CD4-positive, alpha-beta T cell treated with Interleukin-15 for 4 hours (primary cell): ENCODE measurements around the gene TNKS1BP1.
"Not testable (repeated sequence)": the region's sequence is repeated elsewhere in the genome, so short reads cannot be mapped to it uniquely, and the experiment has no call there.

Source experiments
- DNase-seq: peaks from one replicate; pipeline ENCODE4 v3.0.0-alpha.2; 2020; ENCODE audit warnings: low spot score

Gene TNKS1BP1

DNA sequence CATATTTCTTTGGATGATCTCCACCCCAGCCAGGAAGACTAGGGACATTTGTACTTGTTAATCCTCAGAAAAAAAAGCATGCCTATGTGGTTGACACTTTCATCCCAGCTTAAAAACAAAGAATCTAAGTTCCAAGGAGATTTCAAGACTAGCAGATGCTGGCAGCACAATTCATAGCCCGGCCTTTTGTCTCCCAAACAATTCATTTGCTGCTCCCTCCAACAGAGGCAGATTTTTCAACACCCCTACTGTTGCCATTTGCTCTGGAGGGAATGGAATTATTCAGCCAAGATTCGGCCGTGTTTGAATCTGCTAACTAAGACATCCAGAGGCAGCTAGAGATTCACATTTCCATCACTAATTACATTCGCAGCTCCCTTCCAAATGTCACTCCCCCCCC, 28.7 kb upstream of the TNKS1BP1 start:
- no peak for DNase-seq

DNA sequence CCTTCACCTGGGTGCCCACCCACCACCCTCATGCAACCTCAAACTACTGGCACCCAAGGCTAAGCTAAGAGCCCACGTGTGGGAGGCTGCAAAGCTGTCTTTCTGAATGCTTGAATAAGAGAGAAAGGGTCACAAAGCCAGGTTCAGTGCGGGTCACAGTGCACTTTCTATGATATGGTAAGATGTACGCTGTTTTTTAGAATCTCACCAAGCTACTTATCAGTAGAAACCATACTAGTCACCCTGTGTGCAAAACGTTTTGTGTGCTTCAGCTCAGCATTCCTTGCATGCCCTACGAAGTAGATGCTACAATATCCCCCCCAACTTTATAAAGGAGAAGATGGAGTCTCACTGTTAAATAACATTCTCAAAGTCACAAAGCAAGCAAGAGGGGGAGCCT, 28.3 kb upstream of the TNKS1BP1 start:
- DNase-seq: no peak

DNA sequence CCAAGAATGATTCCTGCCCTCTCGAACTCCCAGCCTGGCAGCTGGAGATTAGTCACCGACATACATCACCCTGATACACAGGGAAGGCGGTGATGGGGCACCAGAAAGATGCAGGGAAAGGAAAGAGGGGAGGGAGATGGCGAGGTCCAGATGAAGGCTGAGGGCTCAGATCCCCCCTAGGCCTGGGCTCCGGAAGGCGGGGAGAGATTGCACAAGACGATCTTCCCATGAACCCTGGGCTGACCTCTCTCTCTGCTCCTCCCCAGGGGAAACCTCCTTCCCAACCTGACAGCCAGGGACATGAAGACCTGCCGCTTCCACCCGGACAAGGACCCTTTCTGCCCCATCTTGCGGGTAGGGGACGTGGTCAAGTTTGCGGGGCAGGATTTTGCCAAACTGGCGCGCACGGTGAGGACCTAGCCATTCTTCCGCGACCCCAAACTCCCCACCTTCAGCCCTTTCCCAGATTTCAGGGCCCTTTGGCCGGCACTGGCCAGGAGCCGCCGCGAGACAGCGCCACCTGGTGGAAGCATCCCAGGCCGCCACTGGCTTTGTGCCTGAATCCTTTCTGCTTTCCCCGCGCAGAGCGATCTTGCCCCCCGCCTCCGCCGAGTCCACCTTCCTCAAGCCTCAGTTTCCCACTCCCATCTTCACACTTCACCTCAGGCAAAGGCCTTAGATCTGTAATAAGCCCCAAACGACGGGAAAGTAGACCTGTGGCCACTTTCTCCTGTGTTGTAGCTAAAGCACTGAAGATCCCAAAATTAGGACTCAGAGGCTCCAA, 24.9 kb upstream of the TNKS1BP1 start:
- DNase-seq: peak; percentile 60

DNA sequence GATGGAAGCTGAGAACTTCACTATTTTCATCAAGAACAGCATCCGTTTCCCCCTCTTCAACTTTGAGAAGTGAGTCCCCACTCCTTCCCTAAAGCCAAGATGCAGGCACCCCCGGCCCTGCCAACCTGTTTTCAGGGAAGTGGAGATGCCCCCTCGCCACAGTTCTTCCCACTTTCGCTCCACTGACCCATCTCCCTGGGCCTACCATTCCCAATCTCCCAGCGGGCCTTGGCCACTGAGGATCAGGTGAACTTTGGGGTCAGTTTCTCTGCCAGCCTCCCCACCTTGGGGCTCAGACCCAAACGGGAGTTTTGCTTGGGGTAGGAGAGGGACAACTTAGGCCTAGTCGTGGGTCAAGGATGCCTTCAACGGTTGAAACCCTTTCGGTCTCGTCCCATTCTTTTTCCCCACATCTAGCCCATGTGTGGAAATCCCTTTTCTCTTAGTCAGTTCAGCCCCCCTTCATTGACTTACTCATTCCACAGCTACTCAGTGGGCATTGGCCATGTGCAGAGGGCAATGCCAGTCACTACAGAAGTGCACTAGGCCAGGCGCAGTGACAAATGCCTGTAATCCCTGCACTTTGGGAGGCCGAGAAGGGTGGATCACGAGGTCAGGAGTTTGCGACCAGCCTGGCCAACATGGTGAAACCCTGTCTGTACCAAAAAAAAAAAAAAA, 24.0 kb upstream of the TNKS1BP1 start:
- no peak for DNase-seq

DNA sequence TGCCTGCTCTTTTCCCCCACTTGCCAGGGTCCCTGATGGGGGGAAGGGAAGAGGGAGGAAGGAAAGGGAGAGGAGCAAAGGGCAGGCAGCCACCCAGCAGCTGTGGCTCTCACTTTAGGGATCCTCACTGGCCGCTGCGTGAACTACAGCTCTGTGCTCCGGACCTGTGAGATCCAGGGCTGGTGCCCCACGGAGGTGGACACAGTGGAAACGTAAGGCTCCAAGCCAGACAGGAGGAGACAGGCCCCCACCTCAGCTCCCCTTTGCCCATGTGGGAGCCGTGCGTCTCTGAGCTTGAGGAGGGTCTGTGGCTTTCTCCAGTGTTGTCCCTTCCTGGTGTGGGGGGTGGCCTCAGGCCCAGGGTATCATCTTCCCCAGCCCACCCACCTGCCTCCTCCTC, 23.3 kb upstream of the TNKS1BP1 start:
- no peak for DNase-seq

DNA sequence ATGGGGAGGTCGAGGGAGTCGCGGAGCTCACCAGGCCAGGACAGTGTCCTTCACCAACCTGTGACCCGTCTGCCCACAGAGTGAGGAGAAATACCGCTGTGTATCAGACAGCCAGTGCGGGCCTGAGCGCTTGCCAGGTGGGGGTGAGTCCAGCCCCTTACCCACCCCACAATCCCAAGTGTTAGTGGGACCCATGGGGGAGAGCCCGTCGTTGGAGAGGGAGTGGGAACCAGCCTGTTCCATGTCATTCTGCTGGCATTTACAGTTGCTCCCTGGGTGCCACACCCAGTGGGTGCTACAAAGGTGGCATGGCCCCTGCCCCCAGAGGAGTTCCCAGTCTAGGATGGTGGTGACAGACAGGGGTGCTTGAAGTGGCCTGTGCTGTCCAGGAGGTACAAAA, 22.6 kb upstream of the TNKS1BP1 start:
- no peak for DNase-seq

DNA sequence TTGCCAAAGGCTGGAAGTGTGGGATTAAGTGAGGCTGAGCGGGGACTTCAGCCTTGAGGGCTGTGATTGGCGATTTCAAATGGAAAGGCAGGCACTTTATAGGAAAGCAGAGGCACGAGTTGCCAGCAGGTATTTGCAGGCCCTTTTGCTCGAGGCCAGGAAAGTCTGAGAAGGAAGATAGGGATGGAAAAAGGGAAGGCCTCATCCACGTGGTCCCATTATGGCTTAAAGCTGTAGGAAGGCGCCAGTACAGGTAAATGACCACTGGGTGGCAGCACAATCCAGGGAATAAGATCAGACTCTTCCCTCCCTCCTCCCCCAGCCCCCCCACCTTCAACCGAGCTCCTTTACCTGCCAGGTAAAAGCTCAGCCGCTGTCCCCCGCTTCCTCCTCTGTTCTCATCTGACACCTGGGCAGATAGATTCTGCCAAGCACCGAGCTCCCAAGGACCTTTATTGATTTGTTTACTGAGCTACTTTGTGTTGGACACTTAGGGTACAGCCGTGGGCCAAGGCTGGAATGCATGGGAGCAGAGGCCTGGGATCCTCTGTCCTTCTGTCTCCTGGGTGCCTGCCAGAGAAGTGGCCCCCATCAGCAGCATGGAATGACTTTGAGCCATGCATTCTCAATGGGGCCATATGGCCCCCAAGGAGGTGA, 20.9 kb upstream of the TNKS1BP1 start:
- peak; percentile 66 for DNase-seq

DNA sequence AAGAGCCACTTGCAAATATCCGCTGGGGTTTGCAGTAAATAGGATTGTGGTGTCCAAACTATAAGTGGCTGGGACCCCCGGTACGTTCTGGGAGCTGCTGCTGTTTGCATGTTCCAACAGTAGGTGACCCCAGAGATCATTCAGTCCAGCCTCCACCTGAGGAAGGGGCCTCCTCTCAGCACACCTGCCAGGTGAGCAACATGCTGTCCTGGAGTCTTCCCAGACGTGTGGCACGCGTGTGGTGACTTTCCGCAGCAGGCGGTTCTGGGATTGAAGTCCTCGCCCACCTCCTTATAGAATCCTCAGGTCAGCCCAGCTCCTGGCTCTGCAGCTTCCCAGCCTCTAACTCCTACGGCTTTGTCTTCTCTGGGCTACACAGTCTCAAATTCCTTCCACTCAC, 20.1 kb upstream of the TNKS1BP1 start:
- no peak for DNase-seq

DNA sequence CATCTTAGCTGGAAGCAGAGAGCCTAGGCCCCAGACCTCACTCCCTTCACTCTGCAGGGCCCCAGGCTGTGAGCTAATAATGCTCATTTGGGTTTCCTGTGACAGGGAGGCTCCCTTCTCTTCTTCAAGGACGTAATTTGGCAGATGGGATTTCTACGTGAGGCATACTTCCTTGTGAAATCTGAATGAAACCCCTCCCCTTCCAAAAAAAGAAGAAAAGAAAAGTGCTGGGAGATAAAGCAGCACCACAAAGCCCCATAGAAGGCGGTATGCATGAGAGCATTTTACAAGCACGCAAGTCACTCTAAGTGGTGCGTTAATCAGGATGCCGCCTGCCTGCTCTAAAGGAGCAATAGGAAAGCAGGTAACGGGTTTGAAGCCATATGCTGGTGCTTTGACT, 19.1 kb upstream of the TNKS1BP1 start:
- no peak for DNase-seq

DNA sequence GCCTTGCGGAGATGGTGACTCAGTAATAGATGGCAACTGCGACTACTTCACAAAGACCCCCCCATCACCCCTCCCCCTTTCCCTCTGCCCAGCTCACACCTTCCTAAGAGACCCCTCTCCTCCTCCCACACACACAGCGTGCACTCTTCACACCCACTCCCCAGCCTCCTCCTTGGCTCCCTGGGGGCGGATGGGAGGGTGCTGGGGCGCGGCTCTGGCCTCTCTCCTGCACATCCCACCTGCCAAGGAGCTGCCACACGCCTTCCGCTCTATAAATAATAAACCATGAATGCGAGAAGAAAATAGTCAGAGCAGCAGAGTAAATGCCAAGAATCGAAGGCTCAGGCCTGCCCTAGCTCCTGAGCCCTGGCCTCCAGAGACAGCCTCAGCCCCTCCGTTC, 17.9 kb upstream of the TNKS1BP1 start:
- DNase-seq: no peak

DNA sequence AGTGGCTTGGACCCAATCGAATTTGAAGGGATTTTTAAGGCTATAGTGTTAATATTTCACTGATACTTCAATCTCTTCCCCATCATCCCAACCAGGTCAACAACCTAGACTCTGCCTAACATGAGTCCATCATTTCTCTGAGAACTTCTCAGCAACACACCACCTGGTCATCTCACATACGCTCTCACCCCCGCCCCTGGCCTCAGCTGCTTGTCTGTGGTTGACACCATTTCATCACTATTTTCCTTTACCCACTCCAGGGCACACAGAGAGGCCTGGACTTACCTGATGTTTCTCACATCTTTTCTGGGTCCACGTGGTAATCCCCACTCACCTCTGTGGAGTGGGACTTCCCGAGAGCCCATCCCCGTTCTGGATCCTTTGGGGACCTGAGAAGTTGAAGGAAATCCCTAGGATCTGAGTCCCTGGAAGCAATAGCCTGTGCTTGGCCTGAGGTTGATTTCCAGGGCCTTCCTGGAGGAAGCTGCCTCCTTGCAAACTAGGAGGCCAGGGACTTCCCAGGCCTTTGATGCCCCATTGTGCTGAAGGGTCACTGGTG, 16.6 kb upstream of the TNKS1BP1 start:
- no peak for DNase-seq

DNA sequence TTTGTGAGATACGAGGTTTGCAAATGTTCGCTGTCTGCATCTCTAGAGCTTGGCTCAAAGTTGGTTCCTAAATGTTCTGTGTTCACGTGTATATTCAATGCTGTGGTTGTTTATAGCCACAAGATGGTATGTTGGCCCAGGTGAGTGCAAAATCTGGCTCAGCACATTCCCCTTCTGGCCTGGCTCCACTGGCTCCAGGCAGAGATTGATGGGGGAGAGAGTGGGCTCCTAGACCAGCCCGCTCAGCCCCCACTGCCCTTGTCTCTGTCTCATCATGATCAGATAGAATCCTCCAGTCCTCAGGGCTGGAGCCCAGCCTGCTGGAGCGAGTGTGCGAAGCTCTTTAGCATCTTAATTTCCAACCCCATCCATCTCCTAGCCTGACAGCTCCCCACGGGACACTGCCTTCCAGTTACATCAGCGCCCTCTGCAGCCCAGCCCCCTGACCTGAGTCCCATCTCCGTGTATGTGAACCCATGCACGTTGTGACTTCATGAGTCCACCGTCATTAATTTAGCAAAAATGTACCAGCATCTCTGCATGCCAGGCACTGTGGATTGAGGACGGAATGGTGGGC, 15.4 kb upstream of the TNKS1BP1 start:
- DNase-seq: no peak

DNA sequence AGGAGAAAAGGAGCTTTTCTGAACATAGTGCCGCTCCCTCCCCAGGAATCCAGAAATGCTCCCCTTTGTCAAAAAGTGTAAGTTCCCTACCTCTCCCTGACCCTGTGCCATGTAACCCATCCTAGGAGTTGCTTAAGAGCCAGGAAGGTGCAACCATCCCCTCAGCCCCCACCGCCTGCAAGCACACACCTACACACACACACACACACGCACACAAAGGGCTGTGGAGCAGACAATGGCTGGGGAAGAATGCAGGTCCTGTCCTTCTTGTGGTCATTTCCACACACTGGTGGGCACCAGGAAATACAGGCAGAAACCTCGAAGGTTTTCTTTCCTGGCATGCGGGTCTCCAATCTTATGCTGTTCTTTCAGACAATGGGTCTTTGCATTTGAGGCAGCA, 14.6 kb upstream of the TNKS1BP1 start:
- no peak for DNase-seq

DNA sequence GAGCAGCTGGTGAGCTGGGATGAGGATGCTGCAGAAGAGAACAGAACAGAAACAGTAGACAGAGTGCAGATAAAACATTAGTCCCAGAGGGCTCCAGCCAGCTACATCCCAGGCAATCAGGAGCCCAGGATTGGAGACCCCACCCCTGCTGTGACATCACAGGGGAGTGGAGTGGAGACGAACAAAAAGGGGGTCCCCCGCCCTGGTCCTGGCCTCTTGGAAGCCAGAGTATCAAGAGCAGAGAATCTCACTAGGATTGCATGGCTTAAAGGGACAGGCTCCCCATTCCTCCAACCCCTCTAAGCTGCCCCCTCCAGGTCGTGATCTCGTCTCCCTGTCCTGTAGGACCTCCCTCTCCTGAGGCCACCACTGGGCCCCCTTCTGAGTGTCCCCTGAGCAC, 13.4 kb upstream of the TNKS1BP1 start, which contains the start of gene P2RX3:
P2RX3 (plus strand) TSS at position 211 of the 400 bp plus-strand sequence. CDS start 199 bp downstream, outside the sequence.
- DNase-seq: no peak

DNA sequence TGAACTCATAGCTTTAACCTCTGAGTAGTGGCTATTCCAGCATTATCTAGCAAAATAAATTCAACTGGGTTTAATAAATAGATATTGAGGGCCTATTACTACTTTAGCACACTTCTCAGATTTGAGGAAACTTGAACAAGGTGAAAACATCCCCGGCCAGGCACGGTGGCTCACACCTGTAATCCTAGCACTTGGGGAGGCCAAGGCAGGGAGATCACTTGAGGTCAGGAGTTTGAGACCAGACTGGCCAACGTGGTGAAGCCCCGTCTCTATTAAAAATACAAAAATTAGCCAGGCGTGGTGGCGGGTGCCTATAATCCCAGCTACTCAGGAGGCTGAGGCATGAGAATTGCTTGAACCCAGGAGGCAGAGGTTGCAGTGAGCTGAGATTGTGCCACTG, 12.1 kb upstream of the TNKS1BP1 start:
- not testable (repeated sequence) for DNase-seq

DNA sequence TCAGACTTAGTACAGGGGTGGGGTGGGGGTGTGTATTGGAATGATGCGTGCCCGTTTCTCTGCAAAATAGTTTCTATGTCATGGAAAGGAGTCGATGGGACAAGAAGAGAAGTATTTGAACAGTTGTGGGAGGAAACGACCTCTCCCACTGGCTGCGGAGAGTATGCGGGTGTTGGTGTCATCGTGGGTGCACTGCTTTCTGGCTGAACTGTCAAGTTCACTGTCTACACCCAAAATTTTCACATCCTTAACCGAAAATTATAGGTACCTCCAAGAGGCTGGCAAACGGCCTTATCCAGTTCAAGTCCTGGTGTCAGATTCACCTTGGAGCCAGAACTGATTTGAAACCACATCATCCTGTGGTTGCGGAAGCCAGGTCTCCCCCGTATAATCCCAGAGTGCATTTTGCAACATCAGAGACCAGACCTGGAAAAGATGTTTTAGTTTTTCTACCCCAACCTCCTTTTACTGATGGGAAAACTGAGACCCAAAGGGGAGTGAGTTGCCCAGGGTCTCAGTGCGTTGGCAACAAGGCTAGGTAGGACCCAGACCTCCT, 11.4 kb upstream of the TNKS1BP1 start:
- DNase-seq: no peak

DNA sequence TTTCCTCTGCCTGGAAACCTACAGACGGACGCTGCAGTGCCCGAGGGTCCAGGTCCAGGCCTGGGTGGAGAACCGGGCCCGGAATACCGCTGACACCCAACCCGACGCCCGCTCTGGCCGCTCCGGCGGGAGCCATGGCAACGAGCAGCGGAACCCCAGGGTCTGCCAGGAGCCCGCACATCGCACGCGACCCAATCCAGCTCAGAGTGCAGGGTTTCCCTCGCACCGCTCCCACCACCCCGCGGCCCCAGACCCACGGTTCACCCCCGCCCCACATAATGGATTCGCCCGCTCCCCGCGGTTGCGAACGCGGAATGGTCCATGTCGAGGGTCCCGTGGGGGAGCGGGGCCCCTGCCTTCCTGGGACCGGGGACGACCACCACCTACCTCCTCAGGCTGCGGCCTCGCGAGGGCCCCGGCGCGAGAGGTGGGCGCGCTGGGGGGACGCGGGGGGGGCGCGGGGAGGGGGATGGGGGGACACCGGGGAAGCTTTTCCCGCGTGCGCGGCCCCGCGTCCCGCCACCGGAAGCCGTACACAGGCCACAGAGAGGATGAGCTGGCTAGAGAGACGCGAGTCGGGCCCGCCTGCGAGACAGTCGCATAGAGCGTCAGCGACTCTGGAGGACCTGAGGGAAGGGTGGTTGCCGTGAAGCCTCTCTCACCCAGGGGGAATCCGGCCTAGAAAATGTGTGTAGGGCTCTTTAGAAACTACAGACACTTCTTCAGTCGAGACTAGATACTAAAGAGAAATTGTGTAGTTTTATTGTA, 10.8 kb upstream of the TNKS1BP1 start, which contains the start of gene SSRP1:
SSRP1 (minus strand) TSS at position 550 of the 768 bp plus-strand sequence. CDS start 771 bp downstream, outside the sequence.
- DNase-seq: peak; percentile 90

DNA sequence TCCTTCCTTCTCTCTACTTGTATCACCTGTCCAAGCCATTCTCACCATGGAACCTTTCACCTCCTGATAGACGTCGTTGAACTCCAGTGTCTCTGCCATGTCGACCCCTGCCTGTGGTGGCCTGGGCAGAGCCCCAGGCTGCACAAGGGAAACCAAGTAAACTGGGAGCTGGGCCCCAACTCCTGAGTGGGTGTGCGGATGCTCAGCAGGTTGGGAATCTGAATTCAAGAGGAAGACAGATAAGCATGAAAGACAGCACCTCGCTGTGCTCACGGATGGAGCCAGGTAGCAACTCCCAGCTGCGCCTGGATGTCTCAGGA, 10.2 kb upstream of the TNKS1BP1 start:
- no peak for DNase-seq

DNA sequence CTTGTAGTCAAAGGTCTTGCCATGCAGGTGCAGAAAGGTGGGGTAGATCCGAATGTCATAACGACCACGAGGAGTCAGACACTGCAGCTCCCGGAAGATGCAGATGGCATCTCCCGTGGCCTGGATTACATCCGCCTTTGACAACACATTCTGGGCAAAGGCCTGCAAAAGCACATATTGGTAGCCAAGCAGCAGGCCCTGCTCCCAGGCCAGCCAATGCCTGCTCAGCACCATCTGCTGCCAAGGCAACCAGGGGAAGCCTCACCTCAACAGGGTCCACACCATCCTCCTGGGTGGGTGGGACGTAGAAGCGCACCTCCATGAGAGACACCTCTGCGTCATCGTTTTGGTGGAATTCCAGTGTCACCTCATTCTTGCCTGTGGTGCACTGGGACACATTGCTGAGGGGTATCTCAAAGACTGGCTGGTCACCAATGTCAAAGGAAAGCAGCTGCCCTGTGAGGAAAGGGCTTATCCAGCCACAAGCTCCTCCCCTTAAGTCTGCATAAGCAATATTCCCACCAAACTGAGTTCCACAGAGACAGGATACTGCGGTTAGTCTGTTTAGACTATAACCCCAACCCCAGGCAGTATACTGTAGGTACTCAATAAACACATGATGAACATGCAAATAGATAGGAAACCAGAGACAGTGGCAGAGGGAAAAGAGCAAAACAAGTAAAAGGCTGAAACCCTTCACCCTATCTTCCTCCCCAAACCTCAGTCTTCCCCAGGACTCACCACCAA, 8.1 kb upstream of the TNKS1BP1 start:
- no peak for DNase-seq

DNA sequence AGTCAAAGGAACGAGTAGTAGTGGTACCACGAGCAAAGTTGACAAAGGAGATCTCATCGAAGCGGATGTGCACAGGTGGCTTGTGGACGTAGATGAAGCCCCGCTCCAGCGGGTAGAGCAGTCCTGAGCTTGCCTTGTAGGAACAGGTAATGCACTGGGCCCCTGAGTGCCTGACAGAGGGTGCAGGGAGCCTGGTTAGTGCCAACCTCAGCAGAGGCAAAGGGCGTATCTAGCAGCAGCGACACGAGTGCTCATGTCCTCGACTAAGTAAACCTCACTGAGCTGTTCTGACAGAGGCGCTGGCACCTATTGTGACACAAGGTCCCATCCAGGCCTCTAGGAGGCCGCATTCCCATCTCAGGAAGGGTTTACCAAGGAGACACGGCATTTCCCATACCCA, 7.0 kb upstream of the TNKS1BP1 start:
- no peak for DNase-seq

DNA sequence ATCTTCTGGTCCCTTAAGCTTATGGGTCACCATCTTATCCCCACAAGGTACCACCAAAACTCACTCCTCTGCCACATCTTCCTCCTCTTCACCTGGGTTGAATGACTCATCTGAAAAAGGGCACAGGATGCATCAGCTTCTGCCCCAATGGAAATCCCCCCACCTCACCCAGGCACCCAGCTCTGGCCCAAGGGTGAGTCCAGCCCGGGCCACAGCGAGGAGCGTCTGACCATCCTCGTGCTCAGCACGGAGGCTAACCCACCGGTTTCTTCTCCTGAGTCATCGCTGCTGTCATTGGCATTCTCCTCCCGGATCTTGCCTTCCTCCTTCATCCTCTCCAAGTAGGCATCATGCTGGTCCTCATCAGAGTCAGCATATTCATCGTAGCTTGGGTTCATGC, 5.3 kb upstream of the TNKS1BP1 start:
- no peak for DNase-seq
